Trophoblast cell (in vitro differentiated cells and primary cell): Measurements from ENCODE around the gene DENND2D.

Source experiments
- DNase-seq, 2 donors: peaks; one replicate each; pipeline ENCODE4 v3.0.0-alpha.2; 2016
- H2AFZ ChIP-seq: 2 replicates; pipeline ENCODE4 v1.6.1; 2013; ENCODE audit warnings: low read length, moderate library complexity, mild to moderate bottlenecking; ENCODE audit not compliant: insufficient read depth, poor library complexity
- H2AK5ac ChIP-seq: 2 replicates; pipeline ENCODE4 v1.6.1; 2013; ENCODE audit warnings: mild to moderate bottlenecking, low read length
- H2BK120ac ChIP-seq: 2 replicates; pipeline ENCODE4 v1.6.1; 2013; ENCODE audit warnings: low read length, mild to moderate bottlenecking, moderate library complexity; ENCODE audit not compliant: insufficient read depth, poor library complexity
- H2BK12ac ChIP-seq: 2 replicates; pipeline ENCODE4 v1.6.1; 2013; ENCODE audit warnings: mild to moderate bottlenecking, low read length, moderate library complexity
- H2BK5ac ChIP-seq: 2 replicates; pipeline ENCODE4 v1.6.1; 2013; ENCODE audit warnings: low read length, low read depth, moderate library complexity, mild to moderate bottlenecking; ENCODE audit not compliant: poor library complexity
- H3K14ac ChIP-seq: 2 replicates; pipeline ENCODE4 v1.6.1; 2013; ENCODE audit warnings: mild to moderate bottlenecking, low read length
- H3K18ac ChIP-seq: 2 replicates; pipeline ENCODE4 v1.6.1; 2013; ENCODE audit warnings: mild to moderate bottlenecking, low read length
- H3K23ac ChIP-seq: 2 replicates; pipeline ENCODE4 v1.6.1; 2013; ENCODE audit warnings: low read length
- H3K27ac ChIP-seq: 2 replicates; pipeline ENCODE4 v1.5.1; 2013; ENCODE audit warnings: low read depth, mild to moderate bottlenecking, inconsistent platforms, low read length, moderate library complexity
- H3K27me3 ChIP-seq: 2 replicates; pipeline ENCODE4 v1.6.1; 2013; ENCODE audit warnings: inconsistent platforms, mild to moderate bottlenecking, low read length, moderate library complexity; ENCODE audit not compliant: insufficient read depth
- H3K36me3 ChIP-seq, 2 experiments: 1 replicate in 1 of 2; 2 replicates in 1 of 2; pipeline ENCODE4 v1.6.1; 2013; ENCODE audit warnings: low read length in 2 of 2, mild to moderate bottlenecking in 2 of 2, moderate library complexity in 1 of 2; ENCODE audit not compliant: insufficient read depth in 2 of 2, control insufficient read depth in 1 of 2
- H3K4ac ChIP-seq: 2 replicates; pipeline ENCODE4 v1.6.1; 2013; ENCODE audit warnings: low read depth, mild to moderate bottlenecking, low read length, moderate library complexity
- H3K4me1 ChIP-seq, 2 experiments: 1 replicate in 1 of 2; 2 replicates in 1 of 2; pipeline ENCODE4 v1.6.1; 2013; ENCODE audit warnings: low read length in 2 of 2, mild to moderate bottlenecking in 2 of 2, moderate library complexity in 1 of 2; ENCODE audit not compliant: insufficient read depth in 2 of 2, control insufficient read depth in 1 of 2
- H3K4me2 ChIP-seq: 2 replicates; pipeline ENCODE4 v1.6.1; 2013; ENCODE audit warnings: inconsistent platforms, mild to moderate bottlenecking, low read length, moderate library complexity
- H3K4me3 ChIP-seq: 2 replicates; pipeline ENCODE4 v1.5.1; 2013; ENCODE audit warnings: mild to moderate bottlenecking, low read depth, low read length, inconsistent platforms
- H3K79me1 ChIP-seq: one replicate; pipeline ENCODE4 v1.6.1; 2013; ENCODE audit warnings: low read length
- H3K79me2 ChIP-seq: 2 replicates; pipeline ENCODE4 v1.6.1; 2013; ENCODE audit warnings: low read length, mild to moderate bottlenecking; ENCODE audit not compliant: control insufficient read depth, insufficient read depth, poor library complexity
- H3K9ac ChIP-seq: 2 replicates; pipeline ENCODE4 v1.6.1; 2013; ENCODE audit warnings: mild to moderate bottlenecking, low read length
- H3K9me3 ChIP-seq: 2 replicates; pipeline ENCODE4 v1.6.1; 2013; ENCODE audit warnings: low read depth, mild to moderate bottlenecking, control low read depth, inconsistent platforms, low read length; ENCODE audit not compliant: insufficient read depth
- H4K12ac ChIP-seq: 2 replicates; pipeline ENCODE4 v1.6.1; 2013; ENCODE audit warnings: low read depth, mild to moderate bottlenecking, low read length, moderate library complexity
- H4K8ac ChIP-seq: 2 replicates; pipeline ENCODE4 v1.6.1; 2013; ENCODE audit warnings: low read depth, mild to moderate bottlenecking, low read length, moderate library complexity
- H4K91ac ChIP-seq: one replicate; pipeline ENCODE4 v1.6.1; 2013; ENCODE audit warnings: low read depth, mild to moderate bottlenecking, low read length, moderate library complexity
- WGBS: extraction: QIAGEN DNeasy Blood & Tissue Kit; methylation state at CpG from one replicate; pipeline ENCODE4 v1.1.7; 2013; ENCODE audit warnings: missing lambda C conversion rate; ENCODE audit not compliant: insufficient read length, insufficient coverage; ENCODE audit errors: extremely low coverage; 5-methylcytosine and 5-hydroxymethylcytosine counted together

Gene DENND2D

DNA sequence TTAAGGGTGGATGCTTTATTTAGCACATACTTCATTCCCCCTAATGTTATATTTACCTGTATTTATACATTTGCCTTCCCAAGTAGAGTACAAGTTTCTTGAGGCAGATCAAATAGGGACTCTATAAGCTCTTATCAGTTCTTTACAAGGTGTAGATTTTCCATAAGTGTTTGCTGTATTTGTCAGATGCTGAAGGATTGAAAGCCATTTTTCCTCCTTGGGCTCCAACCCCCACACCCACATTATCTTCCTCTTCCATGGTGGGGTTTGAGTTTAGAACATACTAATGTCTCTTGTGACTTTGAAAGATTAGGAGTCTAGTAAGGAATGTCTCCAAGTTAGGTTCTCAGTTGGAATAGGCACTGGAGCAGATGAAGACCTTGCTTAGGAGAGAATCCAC lies 24.6 kb upstream of the DENND2D start:
- Histone ChIP-seq H3K4me2 (no peak overlapping the region), H3K36me3 (no peaks in the 10 kb centered on the region), H2AFZ (no peak overlapping the region), H3K14ac (no peak overlapping the region), H3K23ac (no peak overlapping the region), H3K9me3 (no peaks in the 10 kb centered on the region), H2AK5ac (no peak overlapping the region), H3K4ac (no peak overlapping the region), H2BK12ac (no peak overlapping the region), H4K12ac (no peak overlapping the region), H3K18ac (no peak overlapping the region), H4K91ac (no peak overlapping the region), H3K27me3 (no peaks in the 10 kb centered on the region), H3K27ac (no peak overlapping the region), H3K4me3 (no peak overlapping the region), H3K79me2 (peaks cover 2% of the 10 kb centered on the region), H4K8ac (no peak overlapping the region), H3K4me1 (peaks cover 8 to 27% of the 10 kb centered on the region in 2 experiments), H3K9ac (no peak overlapping the region), H2BK120ac (no peak overlapping the region), H2BK5ac (no peak overlapping the region), H3K79me1 (peaks cover 29% of the 10 kb centered on the region)
- DNase-seq: no peak

DNA sequence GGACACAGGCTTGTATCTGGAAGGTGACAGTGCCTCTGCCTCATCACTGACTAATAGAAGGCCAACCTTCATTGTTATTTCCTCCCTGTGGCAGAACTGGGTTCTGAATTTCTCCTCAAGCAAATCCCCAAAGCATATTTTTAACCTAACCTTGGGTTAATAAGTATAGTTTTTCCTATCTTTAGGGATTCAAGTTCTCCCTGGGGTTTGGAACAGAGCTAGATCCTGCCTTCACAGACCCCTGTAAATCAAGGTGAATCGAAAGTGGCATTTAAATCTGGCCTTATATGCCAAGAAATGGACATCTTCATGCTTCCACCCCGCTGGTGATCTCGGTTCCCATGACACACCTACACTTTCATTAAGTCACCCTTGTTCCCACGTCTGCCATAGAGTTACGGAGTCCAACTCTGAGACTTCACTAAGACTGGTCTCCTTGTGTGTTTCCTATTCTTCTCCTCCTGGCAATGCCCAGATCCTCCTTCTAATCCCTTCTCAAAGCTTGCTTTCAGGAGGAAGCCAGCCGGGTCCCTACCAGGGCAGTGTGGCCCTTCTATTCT lies 22.8 kb upstream of the DENND2D start:
- no peak overlapping the region for H3K9ac ChIP-seq
- H3K4me1 ChIP-seq: peaks cover 8 to 23% of the 10 kb centered on the region in 2 experiments
- H2AFZ ChIP-seq: no peak overlapping the region
- H2AK5ac ChIP-seq: peak overlapping the region; percentile 76
- peak overlapping the region; percentile 75 for H3K14ac ChIP-seq
- H3K27ac ChIP-seq: no peak overlapping the region
- WGBS: no CpG with 5 or more reads among the region's 6 CpGs
- peak overlapping the region; percentile 35 for H2BK5ac ChIP-seq
- DNase-seq: no peak
- no peak overlapping the region for H3K4me3 ChIP-seq
- no peaks in the 10 kb centered on the region for H3K27me3 ChIP-seq
- H3K23ac ChIP-seq: no peak overlapping the region
- no peak overlapping the region for H3K4me2 ChIP-seq
- H4K8ac ChIP-seq: peak overlapping the region; percentile 65
- peak overlapping the region; percentile 64 for H3K4ac ChIP-seq
- peak overlapping the region; percentile 95 for H2BK12ac ChIP-seq
- peak overlapping the region; percentile 85 for H2BK120ac ChIP-seq
- H4K91ac ChIP-seq: peak overlapping the region; percentile 85
- peak overlapping the region; percentile 60 for H4K12ac ChIP-seq
- peaks cover 2% of the 10 kb centered on the region for H3K79me2 ChIP-seq
- H3K36me3 ChIP-seq: no peaks in the 10 kb centered on the region
- H3K9me3 ChIP-seq: no peaks in the 10 kb centered on the region
- peaks cover 27% of the 10 kb centered on the region for H3K79me1 ChIP-seq
- peak overlapping the region; percentile 82 for H3K18ac ChIP-seq

DNA sequence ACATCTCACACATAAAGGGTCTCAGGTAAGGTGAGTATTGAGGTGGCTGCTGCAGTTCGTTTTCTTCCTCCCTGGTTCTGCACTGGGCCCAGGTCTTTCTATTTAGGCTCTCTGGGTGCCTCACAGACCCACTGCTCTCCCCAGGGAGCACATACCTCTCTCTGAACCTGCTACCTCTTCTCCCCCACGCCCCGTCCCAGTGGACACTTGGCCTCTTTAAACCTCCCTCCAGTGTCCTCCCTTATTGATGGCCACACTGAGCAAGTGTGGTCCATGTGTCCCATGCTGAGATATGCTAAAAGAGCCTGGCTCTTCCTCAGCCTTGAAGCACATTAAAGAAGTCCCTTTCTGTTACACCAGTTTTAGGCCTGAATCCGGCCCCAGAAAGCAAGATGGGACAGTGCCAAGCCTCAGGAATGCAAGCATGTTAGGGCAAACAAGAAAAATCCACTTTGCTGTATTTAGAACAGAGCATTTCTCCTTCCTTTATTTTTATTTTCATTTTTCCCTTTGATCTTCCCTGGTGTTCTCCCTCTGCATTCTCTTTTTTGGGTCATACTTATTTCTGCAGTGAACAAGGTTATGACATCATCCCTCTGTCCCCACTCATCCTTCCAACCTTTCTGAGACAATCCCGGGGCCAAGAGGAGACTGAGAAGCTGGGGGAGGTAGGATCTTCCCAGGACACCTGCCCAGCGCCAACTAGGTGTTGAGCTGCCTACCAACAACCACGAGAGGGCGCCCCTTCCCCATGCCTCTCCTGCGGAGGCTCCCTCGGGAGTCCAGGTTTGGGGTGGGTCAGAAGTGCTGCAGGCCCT lies 22.1 kb upstream of the DENND2D start:
- Histone ChIP-seq H3K4me2 (no peak overlapping the region), H3K36me3 (no peaks in the 10 kb centered on the region), H3K4me3 (no peak overlapping the region), H3K27me3 (no peaks in the 10 kb centered on the region), H3K18ac (peak overlapping the region; percentile 1), H3K79me2 (peaks cover 2% of the 10 kb centered on the region), H4K12ac (peak overlapping the region; percentile 36), H2AFZ (peak overlapping the region; percentile 35), H3K14ac (peak overlapping the region; percentile 12), H3K9me3 (no peaks in the 10 kb centered on the region), H2BK5ac (peak overlapping the region; percentile 14), H2AK5ac (peak overlapping the region; percentile 55), H3K4me1 (peaks cover 8 to 17% of the 10 kb centered on the region in 2 experiments), H2BK12ac (peak overlapping the region; percentile 89), H3K27ac (peak overlapping the region; percentile 23), H2BK120ac (peak overlapping the region; percentile 90), H3K23ac (no peak overlapping the region), H4K91ac (peak overlapping the region; percentile 88), H3K4ac (no peak overlapping the region), H3K9ac (no peak overlapping the region), H3K79me1 (peaks cover 26% of the 10 kb centered on the region), H4K8ac (peak overlapping the region; percentile 24)
- DNase-seq: peak; percentile 78 to 89
- no CpG with 5 or more reads among the region's 10 CpGs for WGBS

DNA sequence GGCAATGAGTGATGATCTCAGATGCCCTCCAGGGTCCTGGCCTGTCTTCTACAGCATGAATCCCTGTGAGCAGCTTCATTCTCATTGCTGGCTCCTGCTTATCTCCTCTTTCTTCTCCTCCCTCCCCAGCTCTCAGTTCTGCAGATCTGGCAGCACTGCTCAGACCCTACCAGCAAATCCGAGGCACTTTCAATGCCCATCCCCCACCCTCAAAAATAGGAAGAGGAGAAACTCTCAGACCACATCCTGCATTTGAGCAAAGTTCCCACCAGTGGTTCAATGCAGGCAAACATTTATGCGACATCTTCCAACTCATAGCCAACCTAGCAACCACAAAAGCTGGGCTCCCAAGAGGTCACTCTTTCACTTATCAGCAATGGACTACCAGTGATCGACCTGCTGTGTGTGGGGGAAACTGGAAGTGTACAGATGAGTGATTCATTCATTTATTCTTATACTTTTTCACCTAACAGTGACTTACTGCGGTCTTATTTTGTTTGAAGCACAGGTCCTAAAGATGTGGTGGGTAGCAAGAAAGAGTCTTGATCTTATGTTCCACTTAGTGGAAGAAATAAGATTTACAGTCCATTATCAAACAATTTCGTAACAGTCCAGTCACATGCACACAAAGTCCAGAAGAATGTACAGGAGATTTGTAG lies 21.3 kb upstream of the DENND2D start:
- peak overlapping the region; percentile 46 for H4K12ac ChIP-seq
- no peak overlapping the region for H3K4me3 ChIP-seq
- peak overlapping the region; percentile 53 for H3K14ac ChIP-seq
- peak overlapping the region; percentile 44 for H2BK5ac ChIP-seq
- no peaks in the 10 kb centered on the region for H3K36me3 ChIP-seq
- H2BK120ac ChIP-seq: peak overlapping the region; percentile 90
- H3K27me3 ChIP-seq: no peaks in the 10 kb centered on the region
- H4K91ac ChIP-seq: peak overlapping the region; percentile 88
- H3K4me1 ChIP-seq: peaks cover 8 to 17% of the 10 kb centered on the region in 2 experiments
- WGBS: no CpG with 5 or more reads among the region's 5 CpGs
- H3K27ac ChIP-seq: peak overlapping the region; percentile 54
- H2BK12ac ChIP-seq: peak overlapping the region; percentile 89
- H3K4ac ChIP-seq: peak overlapping the region; percentile 47
- H3K79me2 ChIP-seq: peaks cover 2% of the 10 kb centered on the region
- no peak overlapping the region for H2AFZ ChIP-seq
- no peak overlapping the region for H3K23ac ChIP-seq
- peak overlapping the region; percentile 74 for H2AK5ac ChIP-seq
- H3K79me1 ChIP-seq: peaks cover 24% of the 10 kb centered on the region
- DNase-seq: no peak
- peak overlapping the region; percentile 64 for H4K8ac ChIP-seq
- H3K18ac ChIP-seq: no peak overlapping the region
- no peaks in the 10 kb centered on the region for H3K9me3 ChIP-seq
- H3K4me2 ChIP-seq: no peak overlapping the region
- H3K9ac ChIP-seq: no peak overlapping the region
